Head of caudate nucleus (tissue), 42 donors: ENCODE results near the gene MGMT.

ENCODE experiments used
- DNase-seq, 42 donors: peaks; one replicate each; pipeline versions ENCODE4 v3.0.0 to v3.0.0-alpha.2; 2020 to 2021; ENCODE audit warnings: mixed read lengths in 7 of 42
- intact Hi-C: fragments of 100-400 bp; cut with DNase I; formaldehyde crosslinking; loops from one replicate; pipeline ENCODE4 v1.15.0; 2022

Gene MGMT

GRCh38 chr10:129655007-129655678 is 188.1 kb downstream of the MGMT start:
- intact Hi-C loops, result no loop called here
- no peak for DNase-seq

GRCh38 chr10:129655679-129656031 is 188.6 kb downstream of the MGMT start:
- intact Hi-C loops, result no loop called here
- DNase-seq, result no peak

- DNase-seq, result no peak
- intact Hi-C loops, result no loop called here
These were observed 189.6 kb downstream of the MGMT start for GRCh38 chr10:129656642-129657041.

- no peak for DNase-seq
- intact Hi-C loops, result no loop called here
These were observed 190.4 kb downstream of the MGMT start for GRCh38 chr10:129657297-129658017.

GRCh38 chr10:129658376-129659072 is 191.5 kb downstream of the MGMT start:
- intact Hi-C loops, result no loop called here
- no peak for DNase-seq

- no peak for DNase-seq
These were observed 192.6 kb downstream of the MGMT start for GRCh38 chr10:129659508-129660268.

GRCh38 chr10:129660569-129660968 is 193.5 kb downstream of the MGMT start:
- no peak for DNase-seq
- intact Hi-C loops, result no loop called here

More at GRCh38 chr10:129659508-129660268, 192.6 kb downstream of the MGMT start:
- intact Hi-C loops, result no loop called here

GRCh38 chr10:129662426-129662825 is 195.4 kb downstream of the MGMT start:
- intact Hi-C loops, result no loop called here
- DNase-seq, result no peak

- intact Hi-C loops, result no loop called here
- DNase-seq, result no peak
These were observed 203.1 kb downstream of the MGMT start for GRCh38 chr10:129670124-129670523.

- intact Hi-C loops, result no loop called here
These were observed 206.3 kb downstream of the MGMT start for GRCh38 chr10:129673292-129673691.

GRCh38 chr10:129675027-129675769 is 208.2 kb downstream of the MGMT start:
- intact Hi-C loops, result no loop called here

More at GRCh38 chr10:129673292-129673691, 206.3 kb downstream of the MGMT start:
- DNase-seq, result no peak

GRCh38 chr10:129676014-129676413 is 209.0 kb downstream of the MGMT start:
- intact Hi-C loops, result no loop called here
- DNase-seq, result no peak

More at GRCh38 chr10:129675027-129675769, 208.2 kb downstream of the MGMT start:
- DNase-seq, result no peak

GRCh38 chr10:129677377-129677927 is 210.4 kb downstream of the MGMT start:
- intact Hi-C loops, result no loop called here
- DNase-seq, result no peak

GRCh38 chr10:129678186-129678585 is 211.1 kb downstream of the MGMT start:
- intact Hi-C loops, result no loop called here
- peak in 20 of 42 donors; percentile 17 to 68 (median 30) for DNase-seq

- no peak for DNase-seq
These were observed 212.2 kb downstream of the MGMT start for GRCh38 chr10:129679207-129679606.

GRCh38 chr10:129680661-129681344 is 213.8 kb downstream of the MGMT start:
- DNase-seq, result no peak
- intact Hi-C loops, result no loop called here

More at GRCh38 chr10:129679207-129679606, 212.2 kb downstream of the MGMT start:
- intact Hi-C loops, result no loop called here

- intact Hi-C loops, result no loop called here
- DNase-seq, result no peak
These were observed 214.8 kb downstream of the MGMT start for GRCh38 chr10:129681856-129682255.

GRCh38 chr10:129683519-129683918 is 216.5 kb downstream of the MGMT start:
- intact Hi-C loops, result no loop called here
- no peak for DNase-seq
